ENCODE results near the gene PACS1. TPM values are rescaled to one million over a fixed set of nuclear protein-coding genes. Genes with fewer than 3 reads are reported as not detected.

Gene PACS1
- polyA plus RNA-seq, 1 of the 3 experiments (the other 2 are of a cell fraction): 37.3 TPM

GRCh38 chr11:66150140-66150539 lies 80.1 kb downstream of the PACS1 start (continued):
- no peak for TF ChIP-seq USF1 (IDR thresholded peaks at IDR 0.05; ENCODE audit: borderline replicate concordance, low read depth)
- no peak for TF ChIP-seq YY1 (IDR thresholded peaks at IDR 0.05; ENCODE audit: low read depth)
- no peak for TF ChIP-seq ZBTB33 (IDR thresholded peaks at IDR 0.05; ENCODE audit: borderline replicate concordance, low read depth)
- no peak for TF ChIP-seq RFX5 (IDR thresholded peaks at IDR 0.05; ENCODE audit: low read length)
- TF ChIP-seq RAD21 (IDR thresholded peaks at IDR 0.05; ENCODE audit: low read length): no peak
- TF ChIP-seq PBX3 (IDR thresholded peaks at IDR 0.05): no peak

GRCh38 chr11:66150725-66151124 lies 80.7 kb downstream of the PACS1 start:
- Histone ChIP-seq H4K20me1 (ENCODE audit: insufficient read depth) (no peaks in the 10 kb centered on the region; the same call in 1 of the 2 replicates), H3K4me2 (no peak overlapping the region), H3K36me3 (replicated peaks in 1 of 2; ENCODE audit: control insufficient read depth in 1 of 2, insufficient read depth in 2 of 2, low read length in 1 of 2) (peaks cover 0 to 18% of the 10 kb centered on the region in 2 experiments), H3K9ac (no peak overlapping the region), H3K79me2 (ENCODE audit: insufficient read depth) (peaks cover 77% of the 10 kb centered on the region), H3K9me2 (no peaks in the 10 kb centered on the region), H2AFZ (ENCODE audit: low read depth) (no peak overlapping the region), H3K9me3 (peaks cover 8% of the 10 kb centered on the region), H3K4me3 (ENCODE audit: low read depth in 2 of 2, low read length in 1 of 2) (no peak overlapping the region), H3K4me1 (ENCODE audit: control insufficient read depth in 1 of 2, insufficient read depth in 2 of 2, low read depth in 1 of 2, low read length in 1 of 2) (no peaks in the 10 kb centered on the region; a peak in 1 of 4 replicates), H3K27ac (ENCODE audit: low read depth in 2 of 2, low read length in 1 of 2) (no peak overlapping the region), H3F3A (replicated peaks; ENCODE audit: insufficient read depth) (peaks cover 14% of the 10 kb centered on the region), H3K27me3 (ENCODE audit: insufficient read depth) (no peaks in the 10 kb centered on the region)
- no peak for TF ChIP-seq GATA2 (CRISPR knock-in tag; IDR thresholded peaks at IDR 0.05)
- TF ChIP-seq TAF1 (IDR thresholded peaks at IDR 0.05; ENCODE audit: borderline replicate concordance, low read depth, low read length): no peak
- TF ChIP-seq FOSL2 (IDR thresholded peaks at IDR 0.05; ENCODE audit: borderline replicate concordance, low read depth): no peak
- TF ChIP-seq RCOR1 (IDR thresholded peaks at IDR 0.05; ENCODE audit: low read length): no peak
- TF ChIP-seq YY1 (IDR thresholded peaks at IDR 0.05; ENCODE audit: low read depth): no peak
- TF ChIP-seq EP300 (IDR thresholded peaks at IDR 0.05; ENCODE audit: borderline replicate concordance in 1 of 2, low read depth in 1 of 2, low read length in 1 of 2): no peak
- TF ChIP-seq GABPA (IDR thresholded peaks at IDR 0.05; ENCODE audit: low read depth): no peak
- TF ChIP-seq FOXJ3 (CRISPR knock-in tag; IDR thresholded peaks at IDR 0.05): no peak
- no peak for TF ChIP-seq POLR2AphosphoS5 (IDR thresholded peaks at IDR 0.05; ENCODE audit: low read depth, low read length)
- no peak for TF ChIP-seq NRF1 (IDR thresholded peaks at IDR 0.05; ENCODE audit: low read depth, low read length)
- TF ChIP-seq RFX5 (IDR thresholded peaks at IDR 0.05; ENCODE audit: low read length): no peak
- no peak for TF ChIP-seq ZBTB33 (IDR thresholded peaks at IDR 0.05; ENCODE audit: borderline replicate concordance, low read depth)
- no peak for DNase-seq
- POLR2A ChIA-PET: no interaction called here
- CTCF ChIA-PET: interaction anchor here (0.9 to 1.7 kb wide), 2 partner anchors 18 to 82 kb away, joined by 3 to 6 read pairs; no protein-coding TSS in a partner anchor

All from SK-N-SH (cell line).